Loucy (cell line): ENCODE data around the gene STOML2.
A peak's percentile ranks its signal among the peaks of the same experiment; 100 is the strongest.

ENCODE experiments used
- H2AFZ ChIP-seq: fragments of 200-600 bp; sonication (generic); 2 replicates; pipeline ENCODE4 v1.6.0; 2016; ENCODE audit warnings: antibody characterized with exemption, mild to moderate bottlenecking, low read length, moderate library complexity
- H3F3A ChIP-seq: fragments of 200-600 bp; 2 replicates; pipeline ENCODE4 v1.6.0; 2016; ENCODE audit warnings: antibody characterized with exemption, low read depth, mild to moderate bottlenecking
- H3K27me3 ChIP-seq: fragments of 200-600 bp; sonication (generic); 2 replicates; pipeline ENCODE4 v1.6.1; 2014; ENCODE audit warnings: low read length, mild to moderate bottlenecking; ENCODE audit not compliant: insufficient read depth, poor library complexity, severe bottlenecking
- H3K36me3 ChIP-seq: fragments of 200-600 bp; sonication (generic); 2 replicates; pipeline ENCODE4 v1.6.1; 2016; ENCODE audit warnings: low read length; ENCODE audit not compliant: insufficient read depth
- H3K4me1 ChIP-seq: fragments of 200-600 bp; sonication (generic); 2 replicates; pipeline ENCODE4 v1.5.1; 2014; ENCODE audit warnings: low read length, mild to moderate bottlenecking; ENCODE audit not compliant: insufficient read depth, poor library complexity, severe bottlenecking
- H3K4me2 ChIP-seq: fragments of 200-600 bp; sonication (generic); 2 replicates; pipeline ENCODE4 v1.6.0; 2014; ENCODE audit warnings: antibody characterized with exemption, low read length, low read depth, mild to moderate bottlenecking; ENCODE audit not compliant: poor library complexity, severe bottlenecking
- H3K4me3 ChIP-seq: fragments of 200-600 bp; sonication (generic); 2 replicates; pipeline ENCODE4 v1.5.1; 2014; ENCODE audit warnings: low read length, mild to moderate bottlenecking, mixed read lengths; ENCODE audit not compliant: poor library complexity, severe bottlenecking
- H3K79me2 ChIP-seq: fragments of 200-600 bp; sonication (generic); 2 replicates; pipeline ENCODE4 v1.6.1; 2014; ENCODE audit warnings: low read length; ENCODE audit not compliant: insufficient read depth
- H3K9ac ChIP-seq: fragments of 200-600 bp; sonication (generic); 2 replicates; pipeline ENCODE4 v1.6.0; 2014; ENCODE audit warnings: mild to moderate bottlenecking, low read depth, low read length, moderate library complexity; ENCODE audit not compliant: poor library complexity, severe bottlenecking
- H3K9me2 ChIP-seq: fragments of 200-600 bp; sonication (generic); replicated peaks from 2 replicates; pipeline ENCODE4 v1.6.1; 2016; ENCODE audit warnings: low read depth, low read length, mixed read lengths
- H3K9me3 ChIP-seq: fragments of 200-600 bp; sonication (generic); 2 replicates; pipeline ENCODE4 v1.6.1; 2014; ENCODE audit warnings: mild to moderate bottlenecking, antibody characterized with exemption, low read length, low read depth; ENCODE audit not compliant: insufficient read depth
- H4K20me1 ChIP-seq: fragments of 200-600 bp; sonication (generic); 2 replicates; pipeline ENCODE4 v1.6.0; 2014; ENCODE audit warnings: antibody characterized with exemption, low read length, mild to moderate bottlenecking; ENCODE audit not compliant: insufficient read depth, poor library complexity, severe bottlenecking
- EZH2phosphoT487 ChIP-seq: fragments of 200-600 bp; IDR thresholded peaks from 2 replicates; pipeline ENCODE4 v1.6.1; 2018; ENCODE audit warnings: antibody characterized with exemption, mild to moderate bottlenecking, moderate library complexity, borderline replicate concordance
- TF ChIP-seq, protein P1 (sequence below): fragments of 200-600 bp; sonication (generic); conservative IDR thresholded peaks from 2 replicates; pipeline ENCODE4 v1.5.1; 2014; ENCODE audit warnings: mild to moderate bottlenecking, antibody characterized with exemption, low read length

Gene STOML2

DNA sequence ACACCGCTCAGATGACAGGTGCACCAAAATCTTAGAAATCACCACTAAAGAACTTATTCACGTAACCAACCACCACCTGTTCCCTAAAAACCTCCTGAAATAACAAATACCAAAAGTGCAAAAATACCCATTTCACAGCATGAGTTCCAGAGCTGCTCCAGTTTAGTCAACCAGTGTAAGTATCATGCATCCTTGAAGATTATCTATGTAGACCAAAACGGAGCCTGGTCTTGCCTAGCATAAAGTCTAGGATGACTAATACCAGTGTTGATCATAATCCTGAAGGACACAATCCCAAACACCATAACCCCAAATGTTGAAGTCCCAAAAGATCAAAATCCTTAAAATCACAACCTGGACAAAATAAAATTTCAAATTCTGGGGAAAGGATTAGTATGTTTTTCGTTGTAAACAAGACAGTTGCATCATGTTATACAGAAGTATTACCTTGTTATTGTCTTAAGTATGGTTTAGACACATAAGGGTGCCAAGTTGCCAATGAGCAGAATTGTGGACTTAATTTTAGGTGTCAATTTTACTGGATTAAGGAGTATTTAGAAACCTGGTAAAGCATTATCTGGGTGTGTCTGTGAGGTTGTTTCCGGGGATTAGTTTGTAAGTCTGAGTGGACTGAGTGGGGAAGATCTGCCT is 48.6 kb downstream of the STOML2 start:
- peaks cover 4% of the 10 kb centered on the region for H3K4me1 ChIP-seq
- H2AFZ ChIP-seq, result no peak overlapping the region
- H3K36me3 ChIP-seq, result peaks cover 41% of the 10 kb centered on the region; the same call in 1 of the 2 replicates
- H3K9ac ChIP-seq, result no peak overlapping the region
- H3K9me3 ChIP-seq, result no peaks in the 10 kb centered on the region
- H3K79me2 ChIP-seq, result no peaks in the 10 kb centered on the region
- TF ChIP-seq, protein P1, sequence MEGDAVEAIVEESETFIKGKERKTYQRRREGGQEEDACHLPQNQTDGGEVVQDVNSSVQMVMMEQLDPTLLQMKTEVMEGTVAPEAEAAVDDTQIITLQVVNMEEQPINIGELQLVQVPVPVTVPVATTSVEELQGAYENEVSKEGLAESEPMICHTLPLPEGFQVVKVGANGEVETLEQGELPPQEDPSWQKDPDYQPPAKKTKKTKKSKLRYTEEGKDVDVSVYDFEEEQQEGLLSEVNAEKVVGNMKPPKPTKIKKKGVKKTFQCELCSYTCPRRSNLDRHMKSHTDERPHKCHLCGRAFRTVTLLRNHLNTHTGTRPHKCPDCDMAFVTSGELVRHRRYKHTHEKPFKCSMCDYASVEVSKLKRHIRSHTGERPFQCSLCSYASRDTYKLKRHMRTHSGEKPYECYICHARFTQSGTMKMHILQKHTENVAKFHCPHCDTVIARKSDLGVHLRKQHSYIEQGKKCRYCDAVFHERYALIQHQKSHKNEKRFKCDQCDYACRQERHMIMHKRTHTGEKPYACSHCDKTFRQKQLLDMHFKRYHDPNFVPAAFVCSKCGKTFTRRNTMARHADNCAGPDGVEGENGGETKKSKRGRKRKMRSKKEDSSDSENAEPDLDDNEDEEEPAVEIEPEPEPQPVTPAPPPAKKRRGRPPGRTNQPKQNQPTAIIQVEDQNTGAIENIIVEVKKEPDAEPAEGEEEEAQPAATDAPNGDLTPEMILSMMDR, result no peak
- no peak for TF ChIP-seq EZH2phosphoT487
- H4K20me1 ChIP-seq, result no peaks in the 10 kb centered on the region
- no peak overlapping the region for H3K4me2 ChIP-seq
- H3K4me3 ChIP-seq, result no peak overlapping the region
- H3F3A ChIP-seq, result no peaks in the 10 kb centered on the region
- H3K27me3 ChIP-seq, result no peaks in the 10 kb centered on the region
- no peaks in the 10 kb centered on the region for H3K9me2 ChIP-seq

DNA sequence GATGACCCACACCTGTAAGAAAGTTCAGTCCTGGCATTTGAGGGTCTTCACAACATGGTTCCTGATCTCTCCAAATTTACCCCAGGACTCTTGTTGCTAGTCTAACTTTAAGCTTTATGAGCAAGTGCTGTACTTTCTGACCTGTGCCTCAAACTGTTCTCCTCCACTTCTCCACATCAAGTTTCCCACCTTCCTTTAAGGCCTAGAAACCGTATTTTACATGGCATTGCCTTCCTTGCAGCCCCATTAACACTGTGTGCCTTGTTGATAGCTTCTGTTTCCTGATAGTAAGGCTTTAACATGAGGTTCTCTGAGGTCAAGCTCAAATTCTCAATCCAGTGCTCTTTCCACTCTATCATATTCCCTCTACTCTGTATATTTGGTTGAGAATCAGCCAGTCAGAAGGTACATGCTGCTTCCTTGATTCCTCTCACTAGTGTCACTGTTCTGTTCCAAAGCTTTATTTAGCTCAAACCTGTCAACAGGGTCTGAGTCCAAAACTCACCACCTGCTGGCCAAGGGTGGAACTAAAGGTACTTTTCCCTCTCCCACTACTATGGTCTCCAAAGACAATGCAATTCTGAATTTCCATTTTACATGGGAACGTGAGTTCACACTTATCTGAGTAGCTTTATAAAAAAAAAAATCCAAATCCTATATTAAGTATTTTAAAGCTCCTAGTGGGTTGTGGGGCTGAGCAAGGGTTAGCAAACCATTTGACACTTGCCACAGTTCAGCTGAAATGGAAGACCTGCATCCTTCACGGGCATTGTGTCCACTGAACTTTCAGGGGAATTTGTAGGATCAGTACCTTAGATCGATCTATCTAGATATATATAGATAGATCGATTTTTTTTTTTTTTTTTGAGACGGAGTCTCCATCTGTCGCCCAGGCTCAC is 51.6 kb downstream of the STOML2 start:
- H3F3A ChIP-seq, result no peaks in the 10 kb centered on the region

More for the DNA sequence above, 51.6 kb downstream of the STOML2 start:
- H3K9ac ChIP-seq, result no peak overlapping the region
- H3K4me1 ChIP-seq, result peaks cover 4% of the 10 kb centered on the region
- no peaks in the 10 kb centered on the region for H3K9me2 ChIP-seq
- H2AFZ ChIP-seq, result no peak overlapping the region
- no peak overlapping the region for H3K4me3 ChIP-seq
- H3K27me3 ChIP-seq, result no peaks in the 10 kb centered on the region
- H3K79me2 ChIP-seq, result no peaks in the 10 kb centered on the region
- no peaks in the 10 kb centered on the region for H4K20me1 ChIP-seq
- TF ChIP-seq, protein P1, result peak; percentile 83
- no peak for TF ChIP-seq EZH2phosphoT487
- H3K36me3 ChIP-seq, result peaks cover 11% of the 10 kb centered on the region; the same call in 1 of the 2 replicates
- H3K9me3 ChIP-seq, result no peaks in the 10 kb centered on the region
- no peak overlapping the region for H3K4me2 ChIP-seq
